B cell (primary cell): ENCODE results near the gene HOXA11. TPM values are rescaled to one million over a fixed set of nuclear protein-coding genes. Genes with fewer than 3 reads are reported as not detected.
A peak's percentile ranks its signal among the peaks of the same experiment; 100 is the strongest.

Experiments
- ATAC-seq: fragments of 200-7000 bp; cut with Tn5 transposase; one replicate; pipeline ENCODE4 v1.10.0; 2021; ENCODE audit warnings: low read depth, mild to moderate bottlenecking, moderate number of reproducible peaks, moderate library complexity
- CTCF ChIA-PET: fragments of 350-600 bp; sonication (Branson Sonifier 250); formaldehyde crosslinking; loops from one replicate; lab custom pipeline; 2021; ENCODE audit warnings: antibody characterized with exemption, inconsistent platforms; lab: Charles Lee
- POLR2A ChIA-PET: fragments of 350-600 bp; sonication (Branson Sonifier 250); formaldehyde crosslinking; loops from one replicate; lab custom pipeline; 2021; ENCODE audit warnings: antibody characterized with exemption; lab: Charles Lee
- DNase-seq: peaks from one replicate; pipeline ENCODE4 v3.0.0; 2013
- H2AFZ ChIP-seq: 2 replicates; pipeline ENCODE4 v1.6.1; 2012; ENCODE audit warnings: mild to moderate bottlenecking, low read depth, low read length; ENCODE audit not compliant: insufficient read depth, poor library complexity, severe bottlenecking
- H3K27ac ChIP-seq, 2 donors: 1 replicate in 1 of 2; 2 replicates in 1 of 2; pipeline ENCODE4 v1.5.1; 2012 to 2013; ENCODE audit warnings: low read length in 2 of 2, mild to moderate bottlenecking in 2 of 2, moderate library complexity in 1 of 2
- H3K27me3 ChIP-seq, 4 experiments: fragments of 200-600 bp in 1 of 4; sonication (generic) in 1 of 4; replicated peaks in 1 of 4; 1 replicate in 2 of 4; 2 replicates in 2 of 4; pipeline versions ENCODE4 v1.6.1 to v1.7.0; 2013 to 2016; ENCODE audit warnings: low read length in 3 of 4, mild to moderate bottlenecking in 2 of 4, mixed read lengths in 1 of 4, moderate library complexity in 1 of 4; ENCODE audit not compliant: insufficient read depth in 4 of 4, control insufficient read depth in 3 of 4; ENCODE audit errors: control extremely low read depth in 1 of 4
- H3K36me3 ChIP-seq, 2 experiments: replicated peaks in 1 of 2; 1 replicate in 1 of 2; 2 replicates in 1 of 2; pipeline versions ENCODE4 v1.6.1 to v1.7.1; 2013; ENCODE audit warnings: low read length in 1 of 2; ENCODE audit not compliant: insufficient read depth in 2 of 2, control insufficient read depth in 1 of 2; ENCODE audit errors: control extremely low read depth in 1 of 2, extremely low read depth in 1 of 2
- H3K4me1 ChIP-seq, 2 donors: fragments of 200-600 bp in 1 of 2; sonication (generic) in 1 of 2; 1 replicate in 1 of 2; 2 replicates in 1 of 2; pipeline versions ENCODE4 v1.5.1 to v1.6.1; 2013 to 2017; ENCODE audit warnings: low read length in 2 of 2; ENCODE audit not compliant: control insufficient read depth in 2 of 2, insufficient read depth in 2 of 2
- H3K4me2 ChIP-seq: replicated peaks from 2 replicates; pipeline ENCODE3; 2012; ENCODE audit warnings: mild to moderate bottlenecking, low read depth, low read length; ENCODE audit not compliant: poor library complexity, severe bottlenecking
- H3K4me3 ChIP-seq, 5 experiments: fragments of 200-600 bp in 1 of 5; sonication (generic) in 1 of 5; 1 replicate in 3 of 5; 2 replicates in 2 of 5; pipeline versions ENCODE4 v1.5.1 to v1.7.0; 2011 to 2016; ENCODE audit warnings: low read length in 4 of 5, mild to moderate bottlenecking in 4 of 5, low read depth in 2 of 5, control low read depth in 1 of 5, moderate library complexity in 1 of 5; ENCODE audit not compliant: insufficient read depth in 1 of 5; ENCODE audit errors: control extremely low read depth in 1 of 5, extremely low read depth in 1 of 5
- H3K79me2 ChIP-seq: fragments of 200-600 bp; sonication (generic); one replicate; pipeline ENCODE4 v1.6.0; 2016; ENCODE audit warnings: low read length; ENCODE audit not compliant: control insufficient read depth, insufficient read depth
- H3K9ac ChIP-seq: fragments of 200-600 bp; sonication (generic); 2 replicates; pipeline ENCODE4 v1.6.1; 2017; ENCODE audit warnings: mild to moderate bottlenecking, low read length, moderate library complexity
- H3K9me3 ChIP-seq, 3 donors: one replicate each; pipeline versions ENCODE4 v1.6.1 to v1.7.1; 2013; ENCODE audit warnings: low read length in 2 of 3; ENCODE audit not compliant: control insufficient read depth in 2 of 3, insufficient read depth in 1 of 3; ENCODE audit errors: control extremely low read depth in 1 of 3
- H4K20me1 ChIP-seq: 2 replicates; pipeline ENCODE4 v1.6.0; 2012; ENCODE audit warnings: mild to moderate bottlenecking, low read length; ENCODE audit not compliant: insufficient read depth, control insufficient read depth, poor library complexity, severe bottlenecking
- H3K27ac Mint-ChIP-seq: one replicate; pipeline ENCODE4 v1.8.0; 2021; ENCODE audit warnings: mixed read lengths
- H3K27me3 Mint-ChIP-seq: one replicate; pipeline ENCODE4 v1.8.0; 2021; ENCODE audit warnings: mixed read lengths
- H3K4me1 Mint-ChIP-seq: one replicate; pipeline ENCODE4 v1.8.0; 2021; ENCODE audit warnings: mixed read lengths
- H3K4me3 Mint-ChIP-seq: one replicate; pipeline ENCODE4 v1.8.0; 2021; ENCODE audit warnings: mixed read lengths
- H3K9me3 Mint-ChIP-seq: one replicate; pipeline ENCODE4 v1.8.0; 2022; ENCODE audit warnings: mixed read lengths; ENCODE audit not compliant: insufficient read depth
- EZH2 ChIP-seq: IDR thresholded peaks from 2 replicates; pipeline ENCODE4 v1.6.1; 2012; ENCODE audit warnings: borderline replicate concordance, low read depth, mild to moderate bottlenecking, moderate library complexity, low read length; ENCODE audit not compliant: insufficient read depth, poor library complexity, severe bottlenecking
- WGBS: methylation state at CpG from one replicate; pipeline ENCODE4 v1.1.5; 2013; ENCODE audit warnings: missing lambda C conversion rate; ENCODE audit not compliant: insufficient coverage; 5-methylcytosine and 5-hydroxymethylcytosine counted together
- intact Hi-C: fragments of 100-400 bp; cut with micrococcal nuclease; formaldehyde crosslinking; loops from one replicate; pipeline ENCODE4 v1.10.0; 2022
- polyA plus RNA-seq: library from polyadenylated mRNA; depleted of rRNA; stranded (reverse); fragments of >200 nt; gene quantifications from 2 replicates; pipeline ENCODE4 v1.2.3, GENCODE V29; 2012
- small RNA-seq: library from RNA; depleted of rRNA; stranded (forward); fragments of <200 nt; gene quantifications from one replicate; pipeline ENCODE3, GENCODE V24; 2012; ENCODE audit warnings: low replicate concordance, low read depth; ENCODE audit not compliant: insufficient read length
- total RNA-seq, 2 donors: library from RNA; stranded (reverse); fragments of 120-200 nt in 1 of 2; gene quantifications; 1 replicate in 1 of 2; 2 replicates in 1 of 2; pipeline versions ENCODE4 v1.2.3 to v1.2.4, GENCODE V29; 2013 to 2022
- TF ChIP-seq, protein P1 (sequence below): fragments of 200-600 bp; IDR thresholded peaks from one replicate; pipeline ENCODE4 v1.8.0; 2022; ENCODE audit warnings: antibody characterized with exemption, mild to moderate bottlenecking

The HOXA11 gene
- total and polyA plus RNA-seq, 2 donors (not counting 1 experiment from before 2014, with no cell fraction given), result not detected

DNA sequence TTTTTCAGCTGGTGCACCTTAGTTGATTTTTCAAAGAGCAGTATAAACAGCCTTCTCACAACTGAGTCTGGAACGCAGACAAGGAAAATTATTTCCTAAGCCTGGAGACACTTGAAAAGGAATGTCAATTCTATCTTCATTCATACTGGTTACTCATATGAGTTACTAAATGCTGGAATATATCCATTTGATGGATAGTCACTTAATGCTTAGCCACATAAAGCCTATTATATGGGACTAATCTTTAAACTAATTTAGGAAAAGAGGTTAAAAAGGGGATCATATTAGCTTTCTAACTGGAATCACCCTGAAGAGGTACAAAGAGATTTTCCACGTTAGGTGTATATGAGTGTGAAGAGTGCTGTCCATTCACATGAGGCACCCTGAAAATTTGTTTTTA lies 52.8 kb downstream of the HOXA11 start:
- peaks cover 64% of the 10 kb centered on the region for H3K27me3 Mint-ChIP-seq
- Histone ChIP-seq H3K9me3 (peaks cover 0 to 13% (median 0%) of the 10 kb centered on the region in 3 donors), H3K4me3 (no peak overlapping the region), H3K36me3 (no peaks in the 10 kb centered on the region), H3K27me3 (peaks cover 0 to 24% (median 15%) of the 10 kb centered on the region in 4 experiments), H4K20me1 (no peaks in the 10 kb centered on the region), H3K4me2 (no peak overlapping the region), H3K27ac (no peak overlapping the region), H3K9ac (no peak overlapping the region), H2AFZ (no peak overlapping the region), H3K4me1 (no peaks in the 10 kb centered on the region), H3K79me2 (no peaks in the 10 kb centered on the region)
- no peak for DNase-seq
- ATAC-seq, result no peak
- no peak for TF ChIP-seq EZH2
- TF ChIP-seq, protein P1, sequence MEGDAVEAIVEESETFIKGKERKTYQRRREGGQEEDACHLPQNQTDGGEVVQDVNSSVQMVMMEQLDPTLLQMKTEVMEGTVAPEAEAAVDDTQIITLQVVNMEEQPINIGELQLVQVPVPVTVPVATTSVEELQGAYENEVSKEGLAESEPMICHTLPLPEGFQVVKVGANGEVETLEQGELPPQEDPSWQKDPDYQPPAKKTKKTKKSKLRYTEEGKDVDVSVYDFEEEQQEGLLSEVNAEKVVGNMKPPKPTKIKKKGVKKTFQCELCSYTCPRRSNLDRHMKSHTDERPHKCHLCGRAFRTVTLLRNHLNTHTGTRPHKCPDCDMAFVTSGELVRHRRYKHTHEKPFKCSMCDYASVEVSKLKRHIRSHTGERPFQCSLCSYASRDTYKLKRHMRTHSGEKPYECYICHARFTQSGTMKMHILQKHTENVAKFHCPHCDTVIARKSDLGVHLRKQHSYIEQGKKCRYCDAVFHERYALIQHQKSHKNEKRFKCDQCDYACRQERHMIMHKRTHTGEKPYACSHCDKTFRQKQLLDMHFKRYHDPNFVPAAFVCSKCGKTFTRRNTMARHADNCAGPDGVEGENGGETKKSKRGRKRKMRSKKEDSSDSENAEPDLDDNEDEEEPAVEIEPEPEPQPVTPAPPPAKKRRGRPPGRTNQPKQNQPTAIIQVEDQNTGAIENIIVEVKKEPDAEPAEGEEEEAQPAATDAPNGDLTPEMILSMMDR, result no peak
- no CpG with 5 or more reads among the region's 2 CpGs for WGBS
- no peak overlapping the region for H3K4me3 Mint-ChIP-seq
- intact Hi-C loops, result no loop called here
- H3K27ac Mint-ChIP-seq, result no peak overlapping the region
- no peaks in the 10 kb centered on the region for H3K4me1 Mint-ChIP-seq
- H3K9me3 Mint-ChIP-seq, result peaks cover 2% of the 10 kb centered on the region
- POLR2A ChIA-PET, result no interaction called here
- CTCF ChIA-PET, result interaction anchor here (0.9 to 1.3 kb wide), 3 partner anchors 11 to 19 kb away, joined by 3 to 4 read pairs (median 3); partner anchors contain the start of gene HOXA5

GRCh38 chr7:27131390-27131819 lies 53.6 kb downstream of the HOXA11 start:
- ATAC-seq, result no peak
- Mint-ChIP-seq H3K27me3 (peaks cover 66% of the 10 kb centered on the region), H3K4me3 (peak overlapping the region; percentile 80), H3K9me3 (peaks cover 2% of the 10 kb centered on the region), H3K27ac (no peak overlapping the region), H3K4me1 (no peaks in the 10 kb centered on the region)
- peaks cover 0 to 13% (median 0%) of the 10 kb centered on the region in 3 donors for H3K9me3 ChIP-seq
- H4K20me1 ChIP-seq, result no peaks in the 10 kb centered on the region
- ChIA-PET POLR2A (no interaction called here), CTCF (interaction anchor here (0.9 to 1.3 kb wide), 4 partner anchors 12 to 29 kb away, joined by 3 to 5 read pairs (median 4); partner anchors contain the start of gene HOXA5)
- intact Hi-C loops, result loop anchor here (1.0 kb wide), 1 partner anchor 35 kb away; no protein-coding TSS in a partner anchor
- H3K9ac ChIP-seq, result peak overlapping the region; percentile 71
- H3K4me1 ChIP-seq, result no peaks in the 10 kb centered on the region
- peaks cover 0 to 24% (median 10%) of the 10 kb centered on the region in 4 experiments for H3K27me3 ChIP-seq
- no peaks in the 10 kb centered on the region for H3K79me2 ChIP-seq
- no peaks in the 10 kb centered on the region for H3K36me3 ChIP-seq
- H2AFZ ChIP-seq, result peak overlapping the region; percentile 83
- peak overlapping the region; percentile 48 to 72 (median 58) for H3K4me3 ChIP-seq
- 43% methylated on average over 4 of the region's 12 CpGs for WGBS
- peak overlapping the region in 1 of 2 donors; percentile 54 for H3K27ac ChIP-seq
- TF ChIP-seq, protein P1, result no peak
- TF ChIP-seq EZH2, result no peak
- peak overlapping the region; percentile 74 for H3K4me2 ChIP-seq
- no peak for DNase-seq

Small RNA genes within 50 kb of the gene (small RNA-seq; reads per million reads assigned to genes)
- gene AC004080.5 (not detected), gene RF02140 (not detected), gene RF02141 (not detected)

Other genes starting within 250 kb of the HOXA11 start
- 0.37 and 0.87 TPM in 2 replicates for gene HOXA1, start 89.2 kb downstream of the HOXA11 start, total RNA-seq
- gene HOXA1, start 89.2 kb downstream of the HOXA11 start, polyA plus RNA-seq, result 0.07 and 0.13 TPM in 2 replicates
- not detected in 2 replicates for gene HOXA2, start 82.5 kb downstream of the HOXA11 start, total RNA-seq
- not detected in 2 replicates for gene HOXA2, start 82.5 kb downstream of the HOXA11 start, polyA plus RNA-seq
- 0.24 TPM in 1 of 2 replicates, not detected in the other for gene HOXA4, start 54.5 kb downstream of the HOXA11 start, total RNA-seq
- 0.30 TPM in 1 of 2 replicates, not detected in the other for gene HOXA4, start 54.5 kb downstream of the HOXA11 start, polyA plus RNA-seq
- not detected in 2 replicates for gene HOXA5, start 41.6 kb downstream of the HOXA11 start, total RNA-seq
- gene HOXA5, start 41.6 kb downstream of the HOXA11 start, polyA plus RNA-seq, result 0.07 TPM in 1 of 2 replicates, not detected in the other
- gene HOXA6, start 37.5 kb downstream of the HOXA11 start, total RNA-seq, result 0.49 TPM in 1 of 2 replicates, not detected in the other
- 0.18 TPM in 1 of 2 replicates, not detected in the other for gene HOXA6, start 37.5 kb downstream of the HOXA11 start, polyA plus RNA-seq
- not detected in 2 replicates for gene HOXA3, start 32.6 kb downstream of the HOXA11 start, total RNA-seq
- 0.07 TPM in 1 of 2 replicates, not detected in the other for gene HOXA3, start 32.6 kb downstream of the HOXA11 start, polyA plus RNA-seq
- gene HOXA7, start 28.6 kb downstream of the HOXA11 start, total RNA-seq, result not detected in 2 replicates
- gene HOXA7, start 28.6 kb downstream of the HOXA11 start, polyA plus RNA-seq, result 0.37 TPM in 1 of 2 replicates, not detected in the other
- gene HOXA9, start 19.7 kb downstream of the HOXA11 start, total RNA-seq, result not detected in 2 replicates
- gene HOXA9, start 19.7 kb downstream of the HOXA11 start, polyA plus RNA-seq, result 0.07 TPM in 1 of 2 replicates, not detected in the other
- not detected in 2 replicates for gene HOXA10, start 10.9 kb downstream of the HOXA11 start, total RNA-seq
- gene HOXA10, start 10.9 kb downstream of the HOXA11 start, polyA plus RNA-seq, result not detected in 2 replicates
- gene HOXA13, start 14.9 kb upstream of the HOXA11 start, total RNA-seq, result not detected in 2 replicates
- gene HOXA13, start 14.9 kb upstream of the HOXA11 start, polyA plus RNA-seq, result not detected in 2 replicates
- gene EVX1, start 57.6 kb upstream of the HOXA11 start, total RNA-seq, result not detected in 2 replicates
- not detected in 2 replicates for gene EVX1, start 57.6 kb upstream of the HOXA11 start, polyA plus RNA-seq